ENCODE measurements around the gene BMP2K.

BMP2K gene

GRCh38 chr4:78749972-78750727, 26.0 kb upstream of the BMP2K start:
- Histone ChIP-seq H3K4me3 (ENCODE audit: low read depth in 1 of 2, low read length in 2 of 2) (no peak overlapping the region), H3K27ac (ENCODE audit: low read length) (peak overlapping the region; percentile 41)

GRCh38 chr4:78753091-78753490, 23.1 kb upstream of the BMP2K start:
- Histone ChIP-seq H3K4me1 (ENCODE audit: control insufficient read depth in 1 of 2, insufficient read depth in 2 of 2, low read length in 2 of 2) (peaks cover 4 to 8% of the 10 kb centered on the region in 2 donors), H3K4me3 (ENCODE audit: low read depth in 1 of 2, low read length in 2 of 2) (no peak overlapping the region), H3K27ac (ENCODE audit: low read length) (no peak overlapping the region), H3K9me3 (ENCODE audit: control insufficient read depth in 1 of 2, low read length in 2 of 2) (no peaks in the 10 kb centered on the region), H3K27me3 (ENCODE audit: low read depth, low read length) (no peaks in the 10 kb centered on the region), H3K36me3 (ENCODE audit: control insufficient read depth in 1 of 2, insufficient read depth in 2 of 2, low read length in 2 of 2) (no peaks in the 10 kb centered on the region)

More at GRCh38 chr4:78749972-78750727, 26.0 kb upstream of the BMP2K start:
- peaks cover 4 to 8% of the 10 kb centered on the region in 2 donors for H3K4me1 ChIP-seq (ENCODE audit: control insufficient read depth in 1 of 2, insufficient read depth in 2 of 2, low read length in 2 of 2)
- no peaks in the 10 kb centered on the region for H3K36me3 ChIP-seq (ENCODE audit: control insufficient read depth in 1 of 2, insufficient read depth in 2 of 2, low read length in 2 of 2)
- H3K9me3 ChIP-seq (ENCODE audit: control insufficient read depth in 1 of 2, low read length in 2 of 2) = no peaks in the 10 kb centered on the region
- H3K27me3 ChIP-seq (ENCODE audit: low read depth, low read length) = no peaks in the 10 kb centered on the region

GRCh38 chr4:78754872-78755271, 21.3 kb upstream of the BMP2K start:
- H3K4me3 ChIP-seq (ENCODE audit: low read depth in 1 of 2, low read length in 2 of 2) = no peak overlapping the region
- H3K27ac ChIP-seq (ENCODE audit: low read length) = no peak overlapping the region
- H3K9me3 ChIP-seq (ENCODE audit: control insufficient read depth in 1 of 2, low read length in 2 of 2) = no peaks in the 10 kb centered on the region
- no peaks in the 10 kb centered on the region for H3K36me3 ChIP-seq (ENCODE audit: control insufficient read depth in 1 of 2, insufficient read depth in 2 of 2, low read length in 2 of 2)
- peaks cover 0 to 1% of the 10 kb centered on the region in 2 donors for H3K4me1 ChIP-seq (ENCODE audit: control insufficient read depth in 1 of 2, insufficient read depth in 2 of 2, low read length in 2 of 2)
- H3K27me3 ChIP-seq (ENCODE audit: low read depth, low read length) = no peaks in the 10 kb centered on the region

- no peaks in the 10 kb centered on the region for H3K9me3 ChIP-seq (ENCODE audit: control insufficient read depth in 1 of 2, low read length in 2 of 2)
- H3K27ac ChIP-seq (ENCODE audit: low read length) = no peak overlapping the region
- no peaks in the 10 kb centered on the region for H3K27me3 ChIP-seq (ENCODE audit: low read depth, low read length)
- no peaks in the 10 kb centered on the region for H3K4me1 ChIP-seq (ENCODE audit: control insufficient read depth in 1 of 2, insufficient read depth in 2 of 2, low read length in 2 of 2)
- no peaks in the 10 kb centered on the region for H3K36me3 ChIP-seq (ENCODE audit: control insufficient read depth in 1 of 2, insufficient read depth in 2 of 2, low read length in 2 of 2)
- H3K4me3 ChIP-seq (ENCODE audit: low read depth in 1 of 2, low read length in 2 of 2) = no peak overlapping the region
These were observed 20.0 kb upstream of the BMP2K start for GRCh38 chr4:78756137-78756536.

GRCh38 chr4:78756776-78757175, 19.4 kb upstream of the BMP2K start:
- Histone ChIP-seq H3K4me3 (ENCODE audit: low read depth in 1 of 2, low read length in 2 of 2) (no peak overlapping the region), H3K27me3 (ENCODE audit: low read depth, low read length) (no peaks in the 10 kb centered on the region), H3K27ac (ENCODE audit: low read length) (no peak overlapping the region), H3K4me1 (ENCODE audit: control insufficient read depth in 1 of 2, insufficient read depth in 2 of 2, low read length in 2 of 2) (no peaks in the 10 kb centered on the region), H3K36me3 (ENCODE audit: control insufficient read depth in 1 of 2, insufficient read depth in 2 of 2, low read length in 2 of 2) (no peaks in the 10 kb centered on the region), H3K9me3 (ENCODE audit: control insufficient read depth in 1 of 2, low read length in 2 of 2) (no peaks in the 10 kb centered on the region)

GRCh38 chr4:78757574-78757973, 18.6 kb upstream of the BMP2K start:
- no peaks in the 10 kb centered on the region for H3K36me3 ChIP-seq (ENCODE audit: control insufficient read depth in 1 of 2, insufficient read depth in 2 of 2, low read length in 2 of 2)
- H3K9me3 ChIP-seq (ENCODE audit: control insufficient read depth in 1 of 2, low read length in 2 of 2) = no peaks in the 10 kb centered on the region
- H3K27ac ChIP-seq (ENCODE audit: low read length) = no peak overlapping the region
- H3K4me1 ChIP-seq (ENCODE audit: control insufficient read depth in 1 of 2, insufficient read depth in 2 of 2, low read length in 2 of 2) = no peaks in the 10 kb centered on the region
- no peaks in the 10 kb centered on the region for H3K27me3 ChIP-seq (ENCODE audit: low read depth, low read length)
- H3K4me3 ChIP-seq (ENCODE audit: low read depth in 1 of 2, low read length in 2 of 2) = no peak overlapping the region

GRCh38 chr4:78758085-78758484, 18.1 kb upstream of the BMP2K start:
- H3K36me3 ChIP-seq (ENCODE audit: control insufficient read depth in 1 of 2, insufficient read depth in 2 of 2, low read length in 2 of 2) = no peaks in the 10 kb centered on the region
- no peaks in the 10 kb centered on the region for H3K27me3 ChIP-seq (ENCODE audit: low read depth, low read length)
- H3K27ac ChIP-seq (ENCODE audit: low read length) = no peak overlapping the region
- no peak overlapping the region for H3K4me3 ChIP-seq (ENCODE audit: low read depth in 1 of 2, low read length in 2 of 2)
- H3K4me1 ChIP-seq (ENCODE audit: control insufficient read depth in 1 of 2, insufficient read depth in 2 of 2, low read length in 2 of 2) = no peaks in the 10 kb centered on the region
- no peaks in the 10 kb centered on the region for H3K9me3 ChIP-seq (ENCODE audit: control insufficient read depth in 1 of 2, low read length in 2 of 2)

- H3K27ac ChIP-seq (ENCODE audit: low read length) = no peak overlapping the region
- no peaks in the 10 kb centered on the region for H3K36me3 ChIP-seq (ENCODE audit: control insufficient read depth in 1 of 2, insufficient read depth in 2 of 2, low read length in 2 of 2)
- no peaks in the 10 kb centered on the region for H3K27me3 ChIP-seq (ENCODE audit: low read depth, low read length)
- H3K4me1 ChIP-seq (ENCODE audit: control insufficient read depth in 1 of 2, insufficient read depth in 2 of 2, low read length in 2 of 2) = no peaks in the 10 kb centered on the region
- H3K4me3 ChIP-seq (ENCODE audit: low read depth in 1 of 2, low read length in 2 of 2) = no peak overlapping the region
- no peaks in the 10 kb centered on the region for H3K9me3 ChIP-seq (ENCODE audit: control insufficient read depth in 1 of 2, low read length in 2 of 2)
These were observed 13.6 kb upstream of the BMP2K start for GRCh38 chr4:78762529-78762928.

- H3K4me3 ChIP-seq (ENCODE audit: low read depth in 1 of 2, low read length in 2 of 2) = no peak overlapping the region
- H3K4me1 ChIP-seq (ENCODE audit: control insufficient read depth in 1 of 2, insufficient read depth in 2 of 2, low read length in 2 of 2) = no peaks in the 10 kb centered on the region
- no peaks in the 10 kb centered on the region for H3K27me3 ChIP-seq (ENCODE audit: low read depth, low read length)
- H3K36me3 ChIP-seq (ENCODE audit: control insufficient read depth in 1 of 2, insufficient read depth in 2 of 2, low read length in 2 of 2) = no peaks in the 10 kb centered on the region
- H3K27ac ChIP-seq (ENCODE audit: low read length) = no peak overlapping the region
- H3K9me3 ChIP-seq (ENCODE audit: control insufficient read depth in 1 of 2, low read length in 2 of 2) = no peaks in the 10 kb centered on the region
These were observed 12.9 kb upstream of the BMP2K start for GRCh38 chr4:78763251-78763650.

- no peaks in the 10 kb centered on the region for H3K27me3 ChIP-seq (ENCODE audit: low read depth, low read length)
- no peaks in the 10 kb centered on the region for H3K4me1 ChIP-seq (ENCODE audit: control insufficient read depth in 1 of 2, insufficient read depth in 2 of 2, low read length in 2 of 2)
- no peaks in the 10 kb centered on the region for H3K9me3 ChIP-seq (ENCODE audit: control insufficient read depth in 1 of 2, low read length in 2 of 2)
- no peaks in the 10 kb centered on the region for H3K36me3 ChIP-seq (ENCODE audit: control insufficient read depth in 1 of 2, insufficient read depth in 2 of 2, low read length in 2 of 2)
- no peak overlapping the region for H3K27ac ChIP-seq (ENCODE audit: low read length)
- H3K4me3 ChIP-seq (ENCODE audit: low read depth in 1 of 2, low read length in 2 of 2) = no peak overlapping the region
These were observed 12.3 kb upstream of the BMP2K start for GRCh38 chr4:78763763-78764387.

- no peak overlapping the region for H3K4me3 ChIP-seq (ENCODE audit: low read depth in 1 of 2, low read length in 2 of 2)
- no peaks in the 10 kb centered on the region for H3K27me3 ChIP-seq (ENCODE audit: low read depth, low read length)
- H3K27ac ChIP-seq (ENCODE audit: low read length) = no peak overlapping the region
- H3K9me3 ChIP-seq (ENCODE audit: control insufficient read depth in 1 of 2, low read length in 2 of 2) = no peaks in the 10 kb centered on the region
- H3K36me3 ChIP-seq (ENCODE audit: control insufficient read depth in 1 of 2, insufficient read depth in 2 of 2, low read length in 2 of 2) = no peaks in the 10 kb centered on the region
- H3K4me1 ChIP-seq (ENCODE audit: control insufficient read depth in 1 of 2, insufficient read depth in 2 of 2, low read length in 2 of 2) = no peaks in the 10 kb centered on the region
These were observed 11.6 kb upstream of the BMP2K start for GRCh38 chr4:78764498-78764961.

All from muscle layer of duodenum (tissue), 2 donors.